Ishikawa (cell line): Measurements from ENCODE around the gene CYP11A1.

Experiments used
- CEBPB ChIP-seq: IDR thresholded peaks from 2 replicates; pipeline ENCODE4 v1.6.1; 2012
- CREB1 ChIP-seq: IDR thresholded peaks from 2 replicates; pipeline ENCODE4 v1.6.1; 2012; ENCODE audit warnings: low read depth
- EGR1 ChIP-seq: IDR thresholded peaks from 2 replicates; pipeline ENCODE4 v1.6.1; 2012
- EP300 ChIP-seq: IDR thresholded peaks from 2 replicates; pipeline ENCODE4 v1.6.1; 2012; ENCODE audit warnings: borderline replicate concordance
- FOXM1 ChIP-seq: IDR thresholded peaks from 2 replicates; pipeline ENCODE4 v1.6.1; 2012; ENCODE audit warnings: low read depth, borderline replicate concordance
- MAX ChIP-seq: IDR thresholded peaks from 2 replicates; pipeline ENCODE4 v1.6.1; 2012
- NFIC ChIP-seq: IDR thresholded peaks from 2 replicates; pipeline ENCODE4 v1.6.1; 2012
- RAD21 ChIP-seq: IDR thresholded peaks from 2 replicates; pipeline ENCODE4 v1.6.1; 2012; ENCODE audit warnings: low read depth
- REST ChIP-seq: IDR thresholded peaks from 2 replicates; pipeline ENCODE4 v1.6.1; 2012; ENCODE audit warnings: low read depth, mild to moderate bottlenecking
- TAF1 ChIP-seq: IDR thresholded peaks from 2 replicates; pipeline ENCODE4 v1.6.1; 2012; ENCODE audit warnings: low read depth, mild to moderate bottlenecking
- TCF12 ChIP-seq: IDR thresholded peaks from 2 replicates; pipeline ENCODE4 v1.6.1; 2012; ENCODE audit warnings: low read depth
- TEAD4 ChIP-seq: IDR thresholded peaks from 2 replicates; pipeline ENCODE4 v1.6.1; 2012
- USF1 ChIP-seq: IDR thresholded peaks from 2 replicates; pipeline ENCODE4 v1.6.1; 2012
- YY1 ChIP-seq: IDR thresholded peaks from 2 replicates; pipeline ENCODE4 v1.6.1; 2012; ENCODE audit warnings: low read depth
- ZBTB7A ChIP-seq: IDR thresholded peaks from 2 replicates; pipeline ENCODE4 v1.6.1; 2012; ENCODE audit warnings: low read depth

Gene CYP11A1

GRCh38 chr15:74410502-74410901 is 43.1 kb upstream of the CYP11A1 start:
- no peak for TF ChIP-seq TCF12
- no peak for TF ChIP-seq FOXM1
- TF ChIP-seq EP300 = no peak
- no peak for TF ChIP-seq CEBPB
- TF ChIP-seq USF1 = no peak
- TF ChIP-seq ZBTB7A = no peak
- TF ChIP-seq RAD21 = no peak
- no peak for TF ChIP-seq MAX
- no peak for TF ChIP-seq TEAD4
- TF ChIP-seq CREB1 = no peak
- no peak for TF ChIP-seq TAF1
- no peak for TF ChIP-seq YY1
- TF ChIP-seq REST = no peak
- no peak for TF ChIP-seq EGR1
- no peak for TF ChIP-seq NFIC

- TF ChIP-seq REST (no peak), USF1 (no peak), ZBTB7A (no peak), TCF12 (no peak), EGR1 (no peak), TEAD4 (no peak), MAX (no peak), RAD21 (no peak), TAF1 (no peak), CEBPB (no peak), EP300 (no peak), CREB1 (no peak), FOXM1 (no peak), NFIC (no peak), YY1 (no peak)
Observed at GRCh38 chr15:74409225-74409624, 41.8 kb upstream of the CYP11A1 start.

- no peak for TF ChIP-seq USF1
- no peak for TF ChIP-seq TCF12
- no peak for TF ChIP-seq EP300
- no peak for TF ChIP-seq NFIC
- no peak for TF ChIP-seq ZBTB7A
- no peak for TF ChIP-seq MAX
- no peak for TF ChIP-seq CEBPB
- TF ChIP-seq TAF1 = no peak
- no peak for TF ChIP-seq REST
- no peak for TF ChIP-seq YY1
- no peak for TF ChIP-seq TEAD4
- TF ChIP-seq EGR1 = no peak
- TF ChIP-seq CREB1 = no peak
- TF ChIP-seq RAD21 = no peak
- no peak for TF ChIP-seq FOXM1
Observed at GRCh38 chr15:74408815-74409214, 41.4 kb upstream of the CYP11A1 start.

GRCh38 chr15:74408385-74408784 is 40.9 kb upstream of the CYP11A1 start:
- no peak for TF ChIP-seq TCF12
